KG1 (cell line): Measurements from ENCODE around the gene SLC19A3.
"Not testable (repeated sequence)": the region's sequence is repeated elsewhere in the genome, so short reads cannot be mapped to it uniquely, and the experiment has no call there.

Experiments
- DNase-seq: peaks from one replicate; lab custom pipeline; 2025; lab: John Stamatoyannopoulos, UW

SLC19A3 gene

GRCh38 chr2:227703280-227703732 lies 14.5 kb downstream of the SLC19A3 start:
- DNase-seq, result no peak

GRCh38 chr2:227701556-227701955 lies 16.3 kb downstream of the SLC19A3 start:
- no peak for DNase-seq

- no peak for DNase-seq
Observed at GRCh38 chr2:227696990-227697679, 20.7 kb downstream of the SLC19A3 start.

- no peak for DNase-seq
Observed at GRCh38 chr2:227687189-227687588, 30.6 kb downstream of the SLC19A3 start.

- no peak for DNase-seq
Observed at GRCh38 chr2:227684258-227684657, 33.6 kb downstream of the SLC19A3 start.

DNA sequence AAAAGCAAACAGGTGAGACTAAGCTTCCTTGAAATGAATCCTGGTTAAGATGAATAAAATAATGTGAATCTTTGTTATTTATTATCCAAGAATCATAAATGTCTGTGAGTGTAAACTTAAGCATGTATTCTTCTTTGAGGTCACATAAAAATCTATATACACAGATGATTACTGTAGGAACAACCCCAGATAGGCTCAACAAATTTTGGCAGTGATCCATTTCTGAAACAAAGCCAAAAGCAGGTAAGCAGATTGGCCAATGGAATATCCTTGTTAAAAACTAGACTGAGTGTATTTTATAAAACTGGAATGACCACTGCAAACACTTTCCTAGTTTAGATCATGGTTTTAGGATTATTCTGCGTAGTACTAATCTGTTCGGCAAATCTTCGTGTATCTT lies 39.9 kb downstream of the SLC19A3 start:
- DNase-seq, result no peak

GRCh38 chr2:227674485-227674884 lies 43.3 kb downstream of the SLC19A3 start:
- DNase-seq, result no peak

GRCh38 chr2:227673620-227674019 lies 44.2 kb downstream of the SLC19A3 start:
- DNase-seq, result not testable (repeated sequence)

- no peak for DNase-seq
Observed at GRCh38 chr2:227671170-227671905, 46.5 kb downstream of the SLC19A3 start.

DNA sequence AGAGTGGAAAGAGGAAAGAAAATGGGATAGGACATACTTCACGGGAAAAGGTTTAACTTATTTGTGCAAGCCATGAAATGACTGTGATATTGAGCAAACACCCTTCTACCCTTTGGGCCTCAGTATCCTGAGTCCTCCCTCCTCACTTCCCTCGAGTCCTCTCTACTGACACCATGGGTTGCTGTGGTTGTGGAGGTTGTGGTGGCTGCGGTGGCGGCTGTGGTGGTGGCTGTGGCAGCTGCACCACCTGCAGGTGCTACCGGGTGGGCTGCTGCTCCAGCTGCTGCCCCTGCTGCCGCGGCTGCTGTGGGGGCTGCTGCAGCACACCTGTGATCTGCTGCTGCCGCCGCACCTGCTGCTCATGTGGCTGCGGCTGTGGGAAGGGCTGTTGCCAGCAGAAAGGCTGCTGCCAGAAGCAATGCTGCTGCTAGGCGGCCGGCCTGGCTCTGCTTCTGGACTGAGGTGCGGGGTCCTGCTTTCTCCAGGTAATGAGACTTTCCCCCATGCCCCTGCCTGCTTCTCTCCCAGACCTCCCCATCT lies 51.1 kb downstream of the SLC19A3 start, which contains the start of gene SCYGR5:
TSS of gene SCYGR5 (plus strand) at position 174 of the 540 bp plus-strand sequence. CDS start at position 174, 0 bp downstream.
- not testable (repeated sequence) for DNase-seq

DNA sequence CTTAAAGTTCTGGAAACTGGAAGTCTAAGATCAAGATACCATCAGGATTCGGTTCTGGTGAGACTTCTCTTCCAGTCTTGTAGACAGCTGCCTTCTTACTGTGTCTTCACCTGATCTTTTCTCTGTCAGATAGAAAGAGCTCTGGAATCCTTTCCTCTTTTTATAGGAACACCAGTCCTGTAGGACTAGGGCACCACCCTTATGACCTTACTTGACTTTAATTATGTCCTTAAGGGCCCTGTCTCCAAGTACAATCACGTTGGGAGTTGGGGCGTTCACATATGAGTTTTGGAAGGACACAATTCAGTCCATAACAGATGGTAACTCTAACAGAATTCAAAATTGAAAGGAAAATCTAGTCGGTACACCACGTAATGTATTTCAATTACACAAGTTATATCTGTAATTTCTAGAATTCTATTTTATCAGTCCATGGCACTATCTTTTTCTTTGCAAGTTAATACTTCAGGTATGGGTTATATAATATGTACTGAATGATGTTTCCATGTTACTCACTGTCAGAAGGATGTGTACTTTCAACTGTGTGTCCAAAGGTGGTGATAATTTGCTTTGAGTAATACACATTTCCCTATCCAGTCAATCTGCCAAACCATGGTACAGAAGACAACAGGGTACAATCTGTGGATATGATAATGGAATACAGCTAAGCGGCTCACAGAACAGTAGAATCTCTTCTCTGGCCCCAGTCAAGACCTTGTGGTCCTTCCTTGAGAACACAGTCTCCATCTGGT lies 52.5 kb downstream of the SLC19A3 start:
- DNase-seq, result no peak

DNA sequence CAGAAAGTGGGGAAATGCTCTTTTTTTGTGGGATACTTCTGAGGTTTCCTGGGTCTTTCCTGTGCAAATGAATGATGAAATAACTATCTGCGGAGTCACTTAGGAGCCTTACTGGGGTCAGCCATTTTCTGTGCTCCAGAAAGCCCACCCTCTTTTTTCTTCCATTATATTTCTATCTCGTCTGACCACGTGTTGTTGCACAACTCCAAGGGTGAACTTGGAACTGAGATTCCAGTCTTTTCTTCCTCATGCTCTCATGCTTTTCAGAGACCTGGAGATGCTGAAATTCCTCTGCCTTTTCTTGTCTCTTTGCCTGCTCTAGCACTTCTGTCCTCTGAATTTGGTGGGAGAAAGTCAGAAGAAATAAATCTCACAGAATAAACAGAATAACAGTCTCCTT lies 56.0 kb downstream of the SLC19A3 start:
- no peak for DNase-seq

DNA sequence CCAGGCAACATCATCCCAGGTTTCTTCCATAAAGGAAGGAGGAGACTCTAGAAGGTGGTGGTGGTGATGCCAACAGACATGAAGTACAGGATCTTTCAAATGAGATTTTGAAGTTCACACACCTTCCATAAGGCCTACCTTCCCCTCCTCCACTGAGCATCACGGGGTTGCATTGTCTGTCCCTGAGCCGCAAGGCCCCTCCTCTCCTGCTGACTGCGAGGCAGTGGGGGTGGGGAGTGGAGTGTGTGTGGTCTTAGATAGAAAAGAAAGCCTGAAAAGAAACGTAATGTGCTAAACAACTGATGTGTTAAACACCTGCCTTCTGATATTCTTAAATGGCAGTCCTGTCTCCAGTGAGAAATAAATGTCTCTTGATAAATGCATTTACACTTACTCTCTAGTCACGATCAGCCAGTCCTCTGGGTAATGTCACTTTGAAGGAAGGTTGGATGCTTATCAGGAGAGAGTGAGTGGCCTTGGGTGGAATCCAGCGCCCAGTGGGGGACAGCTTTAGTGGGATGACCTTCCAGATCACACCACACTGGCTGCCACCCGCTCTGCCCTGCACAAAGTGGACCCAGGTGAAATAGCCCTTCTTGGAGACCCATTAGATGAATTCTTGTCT lies 56.7 kb downstream of the SLC19A3 start:
- DNase-seq, result no peak

- no peak for DNase-seq
Observed at GRCh38 chr2:227657199-227657845, 60.5 kb downstream of the SLC19A3 start.

DNA sequence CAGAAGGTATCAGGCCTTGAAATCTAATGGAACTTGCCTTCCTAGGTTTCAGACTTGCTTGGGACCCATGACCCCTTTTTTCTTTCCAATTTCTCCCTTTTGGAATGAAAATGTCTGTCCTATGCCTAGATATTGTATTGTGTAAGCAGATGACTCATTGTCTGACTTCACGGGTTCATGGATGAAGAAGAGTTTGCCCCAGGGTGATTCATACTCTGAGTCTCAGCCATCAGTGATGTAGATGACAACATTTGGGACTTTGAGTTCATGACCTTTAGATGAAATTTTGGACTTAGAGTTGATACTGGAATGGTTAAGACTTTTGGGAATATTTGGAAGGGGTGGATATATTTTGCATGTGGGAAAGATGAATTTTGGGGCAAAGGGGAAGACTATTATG lies 62.4 kb downstream of the SLC19A3 start:
- DNase-seq, result no peak

DNA sequence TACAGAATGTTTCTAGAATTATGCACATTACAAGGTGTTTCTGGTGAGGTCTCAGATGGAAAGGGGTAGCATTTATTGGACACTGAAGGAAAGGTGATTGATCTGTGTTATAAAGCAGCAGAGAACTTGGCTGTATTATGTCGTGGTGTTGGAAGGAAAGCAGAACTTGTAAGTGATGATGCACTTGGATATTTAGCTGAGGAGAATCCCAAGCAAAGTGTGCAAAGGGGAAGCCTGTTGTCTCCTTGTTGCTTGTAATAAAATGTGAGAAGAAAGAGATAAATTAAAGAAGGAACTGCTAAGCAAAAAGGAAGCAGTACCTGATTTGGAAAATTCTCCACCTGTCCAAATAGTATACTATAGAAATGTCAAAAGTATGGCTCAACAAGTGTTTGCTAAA lies 63.4 kb downstream of the SLC19A3 start:
- no peak for DNase-seq

DNA sequence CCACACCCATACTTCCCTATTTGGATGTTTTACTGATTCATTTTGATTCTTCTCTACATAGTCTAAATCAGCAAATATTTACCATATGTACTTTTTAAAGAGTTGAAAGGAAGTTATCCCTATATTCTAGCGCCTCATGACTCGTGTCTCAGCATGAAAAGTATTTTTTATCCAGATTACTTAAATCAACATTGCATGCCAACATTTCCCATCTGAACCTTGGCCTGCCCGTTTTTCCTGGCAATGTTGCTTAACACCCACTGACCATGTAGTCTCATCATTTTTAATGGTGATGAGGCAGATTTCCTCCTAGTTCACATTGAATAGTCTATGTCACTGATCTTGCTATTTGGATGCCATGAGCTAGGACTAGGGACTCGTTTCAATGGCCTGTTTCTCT lies 64.4 kb downstream of the SLC19A3 start:
- no peak for DNase-seq

- DNase-seq, result no peak
Observed at GRCh38 chr2:227643990-227644551, 73.8 kb downstream of the SLC19A3 start.

GRCh38 chr2:227642656-227643055 lies 75.2 kb downstream of the SLC19A3 start:
- no peak for DNase-seq

- DNase-seq, result no peak
Observed at GRCh38 chr2:227634201-227634600, 83.6 kb downstream of the SLC19A3 start.
